HepG2 (cell line): ENCODE data around the gene NPW. TPM values are rescaled to one million over a fixed set of nuclear protein-coding genes. Genes with fewer than 3 reads are reported as not detected.

Experiments
- GATAD2A ChIP-seq: IDR thresholded peaks from 2 replicates; pipeline ENCODE4 v1.6.1; 2016
- GPN1 ChIP-seq: sonication (generic); formaldehyde crosslinking; IDR thresholded peaks from 2 replicates; pipeline ENCODE4 v1.5.1; 2020; ENCODE audit warnings: missing genetic modification reagents, borderline replicate concordance
- MXD4 ChIP-seq: IDR thresholded peaks from 2 replicates; pipeline ENCODE4 v1.6.1; 2016; ENCODE audit warnings: mild to moderate bottlenecking, missing biosample characterization, missing genetic modification reagents
- NBN ChIP-seq: fragments of 450-650 bp; conservative IDR thresholded peaks from 2 replicates; pipeline ENCODE4 v1.6.1; 2017
- PAWR ChIP-seq: sonication (generic); formaldehyde crosslinking; IDR thresholded peaks from 2 replicates; pipeline ENCODE4 v1.4.0; 2020; ENCODE audit warnings: missing genetic modification reagents, mild to moderate bottlenecking, borderline replicate concordance
- PHF20 ChIP-seq: sonication (generic); formaldehyde crosslinking; IDR thresholded peaks from 2 replicates; pipeline ENCODE4 v1.5.0; 2020; ENCODE audit warnings: mild to moderate bottlenecking, missing genetic modification reagents
- POLR2AphosphoS2 ChIP-seq: IDR thresholded peaks from 2 replicates; pipeline ENCODE4 v1.6.1; 2011; ENCODE audit warnings: low read depth, low read length, improper control_type of control experiment
- RBFOX2 ChIP-seq: fragments of 200-400 bp; formaldehyde crosslinking; IDR thresholded peaks from 2 replicates; pipeline ENCODE4 v1.6.1; 2017; ENCODE audit warnings: low read depth, mild to moderate bottlenecking, low read length
- REL ChIP-seq: sonication (generic); formaldehyde crosslinking; conservative IDR thresholded peaks from 2 replicates; pipeline ENCODE4 v1.8.0; 2022; ENCODE audit warnings: mild to moderate bottlenecking, missing genetic modification reagents, moderate library complexity
- RFX1 ChIP-seq: fragments of 450-650 bp; IDR thresholded peaks from 2 replicates; pipeline ENCODE4 v1.6.1; 2017
- SP2 ChIP-seq: sonication (generic); formaldehyde crosslinking; IDR thresholded peaks from 2 replicates; pipeline ENCODE4 v1.5.1; 2020; ENCODE audit warnings: mild to moderate bottlenecking, missing genetic modification reagents
- TCF7 ChIP-seq: sonication (generic); IDR thresholded peaks from 2 replicates; pipeline ENCODE4 v1.6.1; 2016; ENCODE audit warnings: antibody characterized with exemption, low read depth
- TEF ChIP-seq: sonication (generic); formaldehyde crosslinking; IDR thresholded peaks from 2 replicates; pipeline ENCODE4 v1.5.0; 2020; ENCODE audit warnings: missing genetic modification reagents
- THAP9 ChIP-seq: sonication (generic); formaldehyde crosslinking; IDR thresholded peaks from 2 replicates; pipeline ENCODE4; 2020; ENCODE audit warnings: missing genetic modification reagents, mild to moderate bottlenecking, borderline replicate concordance
- ZFP36 ChIP-seq: fragments of 150-350 bp; IDR thresholded peaks from 2 replicates; pipeline ENCODE4 v1.6.1; 2018; ENCODE audit warnings: borderline replicate concordance, low read length, low read depth; ENCODE audit not compliant: partially characterized antibody
- ZNF335 ChIP-seq: sonication (generic); formaldehyde crosslinking; IDR thresholded peaks from 2 replicates; pipeline ENCODE4 v1.4.0; 2020; ENCODE audit warnings: missing genetic modification reagents
- ZNF446 ChIP-seq: sonication (generic); formaldehyde crosslinking; IDR thresholded peaks from 2 replicates; pipeline ENCODE4 v1.5.0; 2020; ENCODE audit warnings: mild to moderate bottlenecking, missing genetic modification reagents
- ZNF484 ChIP-seq: sonication (generic); formaldehyde crosslinking; IDR thresholded peaks from 2 replicates; pipeline ENCODE4 v1.5.1; 2020; ENCODE audit warnings: mild to moderate bottlenecking, low read depth, missing genetic modification reagents, borderline replicate concordance
- ZNF572 ChIP-seq: sonication (generic); formaldehyde crosslinking; IDR thresholded peaks from 2 replicates; pipeline ENCODE4 v1.5.1; 2020; ENCODE audit warnings: mild to moderate bottlenecking, missing genetic modification reagents
- ZNF598 ChIP-seq: sonication (generic); formaldehyde crosslinking; IDR thresholded peaks from 2 replicates; pipeline ENCODE4 v1.5.1; 2020; ENCODE audit warnings: mild to moderate bottlenecking, missing genetic modification reagents, borderline replicate concordance
- ZNF614 ChIP-seq: IDR thresholded peaks from 2 replicates; pipeline ENCODE4 v1.6.1; 2018; ENCODE audit warnings: missing biosample characterization, missing genetic modification reagents, inconsistent platforms, borderline replicate concordance
- ZNF639 ChIP-seq: conservative IDR thresholded peaks from 2 replicates; pipeline ENCODE4 v1.6.1; 2018; ENCODE audit warnings: missing genetic modification reagents
- ZNF652 ChIP-seq: IDR thresholded peaks from 2 replicates; pipeline ENCODE4 v1.6.1; 2016; ENCODE audit warnings: low read depth, borderline replicate concordance
- ZNF713 ChIP-seq: sonication (generic); formaldehyde crosslinking; IDR thresholded peaks from 2 replicates; pipeline ENCODE4 v1.4.0; 2020; ENCODE audit warnings: mild to moderate bottlenecking, missing genetic modification reagents
- ZNF770 ChIP-seq: sonication (generic); formaldehyde crosslinking; IDR thresholded peaks from 2 replicates; pipeline ENCODE4 v1.5.0; 2020; ENCODE audit warnings: mild to moderate bottlenecking, missing genetic modification reagents
- polyA plus RNA-seq, 8 experiments: library from polyadenylated mRNA; depleted of rRNA in 3 of 8; stranded (reverse) in 7 of 8; unstranded in 1 of 8; fragments of >200 nt; fragmentation: Illumina TruSeq in 4 of 8; extraction: Trizol in 4 of 8; gene quantifications; 2 replicates each; pipeline versions ENCODE4 v1.2.1 to v1.2.3, GENCODE V29; 2011 to 2016; ENCODE audit warnings: low read depth in 4 of 8, missing spikeins in 1 of 8, mixed read lengths in 1 of 8; ENCODE audit not compliant: insufficient read depth in 1 of 8
- total RNA-seq, 5 experiments: library from RNA; depleted of rRNA; stranded (reverse); fragments of >200 nt; fragmentation: Illumina TruSeq; extraction: Trizol; gene quantifications; 2 replicates each; pipeline ENCODE4 v1.2.3, GENCODE V29; 2016; ENCODE audit warnings: low read depth in 1 of 5

NPW gene
- total and polyA plus RNA-seq, 2 of the 13 experiments (the other 11 are each of a cell fraction or from before 2014, with no cell fraction given), result 0.24 to 0.97 TPM

GRCh38 chr16:2003827-2004641 lies 15.6 kb upstream of the NPW start (continued):
- no peak for TF ChIP-seq THAP9 (CRISPR knock-in tag)
- no peak for TF ChIP-seq ZNF484 (CRISPR knock-in tag)
- TF ChIP-seq GATAD2A (CRISPR knock-in tag), result no peak
- no peak for TF ChIP-seq PAWR
- TF ChIP-seq ZNF446 (CRISPR knock-in tag), result no peak
- no peak for TF ChIP-seq TEF (CRISPR knock-in tag)
- TF ChIP-seq ZNF335 (CRISPR knock-in tag), result 0 out of 2 replicates have a peak, but pooled peaks have one; percentile 29
- TF ChIP-seq ZNF713 (CRISPR knock-in tag), result no peak
- TF ChIP-seq ZFP36, result no peak
- TF ChIP-seq ZNF614 (CRISPR knock-in tag), result peak; percentile 72; the same call in 1 of the 2 replicates
- TF ChIP-seq SP2 (CRISPR knock-in tag), result no peak
- no peak for TF ChIP-seq REL (CRISPR knock-in tag)
- no peak for TF ChIP-seq ZNF572 (CRISPR knock-in tag)
- TF ChIP-seq TCF7, result no peak
- TF ChIP-seq POLR2AphosphoS2, result no peak
- no peak; the same call in 1 of the 2 replicates for TF ChIP-seq RFX1
- TF ChIP-seq NBN, result no peak
- TF ChIP-seq ZNF652 (CRISPR knock-in tag), result no peak
- peak; percentile 32; the same call in 1 of the 2 replicates for TF ChIP-seq MXD4 (CRISPR knock-in tag)
- TF ChIP-seq GPN1 (CRISPR knock-in tag), result no peak
- peak; percentile 74 for TF ChIP-seq ZNF770
- peak; percentile 61 for TF ChIP-seq RBFOX2
- 0 out of 2 replicates have a peak, but pooled peaks have one; percentile 29 for TF ChIP-seq ZNF639
- no peak for TF ChIP-seq PHF20 (CRISPR knock-in tag)
- peak; percentile 46; the same call in 1 of the 2 replicates for TF ChIP-seq ZNF598 (CRISPR knock-in tag)
